Erythroblast (primary cell): ENCODE data around the gene IFT122.
"Not testable (repeated sequence)": the region's sequence is repeated elsewhere in the genome, so short reads cannot be mapped to it uniquely, and the experiment has no call there.

ENCODE experiments used
- DNase-seq, 2 experiments: peaks; one replicate each; lab custom pipeline; 2025; lab: John Stamatoyannopoulos, UW
- GATA1 ChIP-seq: IDR thresholded peaks from 2 replicates; pipeline ENCODE4 v1.6.1; 2011; ENCODE audit warnings: low read depth, mild to moderate bottlenecking, control low read depth, low read length, moderate library complexity
- POLR2A ChIP-seq: IDR thresholded peaks from 2 replicates; pipeline ENCODE4 v1.6.1; 2011; ENCODE audit warnings: mild to moderate bottlenecking, low read length

Gene IFT122

DNA sequence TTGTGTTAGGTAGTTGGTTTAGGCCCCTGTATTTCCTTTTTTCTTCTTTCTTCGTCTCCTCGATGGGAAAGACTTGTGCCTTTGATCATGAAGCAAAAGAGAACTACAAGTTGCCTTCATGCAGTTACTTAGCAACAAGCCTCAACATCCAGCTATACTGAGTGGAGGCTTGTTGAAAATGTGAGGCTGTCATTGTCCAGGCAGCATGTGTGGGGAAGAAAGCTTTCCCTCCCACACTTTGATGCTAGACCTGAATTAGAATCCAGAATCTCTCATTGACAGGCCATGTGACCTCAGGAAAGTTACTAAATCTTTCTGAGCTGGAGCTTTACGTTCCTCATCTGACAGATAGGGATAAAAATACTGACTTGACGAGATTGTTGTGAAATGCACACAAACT, 23.7 kb downstream of the IFT122 start:
- TF ChIP-seq GATA1: no peak
- TF ChIP-seq POLR2A: no peak
- DNase-seq: no peak

DNA sequence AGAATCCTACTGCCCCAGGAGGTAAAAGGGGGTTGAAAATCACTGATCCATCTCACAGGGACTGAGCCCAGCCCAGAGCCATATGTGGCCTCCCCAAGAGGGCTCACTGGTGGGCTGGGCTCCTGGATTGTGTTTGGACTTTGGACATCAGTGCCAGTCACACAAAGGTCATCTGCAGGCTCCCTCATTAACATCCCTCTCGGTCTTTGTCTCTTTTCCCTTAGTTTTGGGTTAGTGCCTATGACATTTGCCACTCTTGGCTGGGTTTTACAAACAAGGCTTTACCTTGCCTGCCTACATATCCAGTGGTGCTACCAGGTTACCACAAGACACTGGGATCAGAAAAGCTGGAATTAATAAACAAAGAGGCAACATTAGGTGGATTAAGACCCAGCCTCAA, 27.9 kb downstream of the IFT122 start:
- DNase-seq: peak in 1 of 2 experiments; percentile 23
- TF ChIP-seq GATA1: no peak
- no peak for TF ChIP-seq POLR2A

DNA sequence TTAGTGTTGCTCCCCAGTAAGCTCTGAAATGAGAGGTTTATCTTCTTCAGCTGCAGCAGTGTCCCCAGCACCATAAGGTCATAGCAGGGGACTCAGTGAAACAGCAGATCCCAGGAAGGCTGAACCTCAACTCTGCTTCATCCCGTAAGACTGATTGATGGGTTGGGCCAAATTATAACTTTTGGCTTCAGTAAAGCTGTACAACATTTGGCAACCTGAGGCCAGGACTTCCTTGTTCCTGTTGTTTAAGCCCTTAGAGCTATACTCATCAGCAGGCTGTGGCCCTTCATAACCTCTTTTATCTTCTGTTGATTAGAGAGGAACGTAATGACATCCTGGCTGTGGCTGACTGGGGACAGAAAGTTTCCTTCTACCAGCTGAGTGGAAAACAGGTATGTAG, 29.0 kb downstream of the IFT122 start:
- DNase-seq: peak; percentile 71 to 72

DNA sequence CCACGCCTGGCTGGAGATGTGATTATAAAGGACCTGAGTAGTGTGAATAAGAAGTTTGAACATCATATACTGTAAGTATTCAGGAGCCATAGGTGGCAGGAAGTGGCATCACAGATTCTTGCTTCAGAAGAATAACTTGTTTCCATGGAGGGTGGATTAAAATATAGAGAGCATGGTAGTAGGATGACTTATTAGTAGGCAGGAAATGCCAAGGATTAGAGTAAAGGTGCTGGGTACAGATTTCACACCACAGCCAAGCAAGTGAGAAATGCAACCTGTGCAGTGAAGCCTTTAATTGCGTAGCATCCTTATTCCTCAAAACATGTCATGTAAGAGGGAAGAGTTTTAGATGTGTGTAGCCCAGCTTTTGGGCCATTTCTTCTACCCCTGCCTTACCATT, 30.8 kb downstream of the IFT122 start:
- DNase-seq: no peak
- TF ChIP-seq GATA1 (no peak), POLR2A (no peak)

More for the DNA sequence above, 29.0 kb downstream of the IFT122 start:
- no peak for TF ChIP-seq GATA1
- peak; percentile 41 for TF ChIP-seq POLR2A

DNA sequence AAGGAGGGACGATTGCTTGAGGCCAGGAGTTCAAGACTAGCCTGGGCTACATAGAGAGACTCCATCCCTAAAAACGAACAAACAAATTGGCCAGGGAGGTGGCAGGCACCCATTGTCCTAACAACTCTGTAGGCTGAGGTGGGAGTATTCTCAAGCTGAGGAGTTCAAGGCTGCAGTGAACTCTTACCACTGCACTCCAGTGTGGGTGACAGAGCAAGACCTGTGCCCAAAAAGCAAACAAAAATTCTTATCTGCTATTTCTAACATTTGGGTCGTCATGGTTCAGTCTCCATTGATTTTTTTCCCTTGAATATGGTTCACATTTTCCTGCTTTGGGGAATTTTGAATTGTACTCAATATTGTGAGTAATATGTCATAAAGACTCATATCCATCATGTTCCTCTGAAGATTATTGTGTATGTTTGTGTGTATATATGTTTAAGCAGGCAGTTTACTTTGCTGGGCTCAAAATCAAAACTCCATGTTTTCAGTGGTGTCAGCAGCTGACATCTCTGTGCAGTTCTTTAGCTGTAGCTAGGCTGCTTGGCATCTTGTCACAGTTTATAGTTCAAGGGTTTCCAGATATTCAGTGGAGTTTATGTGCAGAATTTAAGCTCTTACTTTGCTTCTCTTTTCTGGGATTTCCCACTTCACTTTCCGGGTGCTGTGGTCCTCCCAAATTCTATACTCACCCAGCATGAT, 33.2 kb downstream of the IFT122 start:
- TF ChIP-seq GATA1 (no peak), POLR2A (no peak)
- no peak for DNase-seq

DNA sequence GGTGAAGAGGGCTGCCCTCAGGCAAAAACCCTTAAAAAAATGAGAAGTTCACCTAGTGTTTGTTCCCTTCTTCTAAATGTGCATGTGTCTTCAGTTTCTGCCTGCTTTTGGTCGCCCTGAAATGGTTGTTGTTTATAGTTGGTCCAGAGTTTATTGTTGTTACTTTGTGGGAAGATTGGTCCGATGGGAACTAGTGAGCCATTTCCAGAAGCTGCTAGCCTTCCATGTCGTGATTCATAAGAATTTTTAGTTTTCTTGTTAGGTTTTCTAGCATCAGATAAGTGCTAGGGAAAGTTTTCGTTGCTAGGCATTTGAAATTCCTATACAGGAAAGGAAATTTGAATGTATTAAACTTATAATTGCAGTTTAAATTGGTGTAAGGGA, 33.7 kb downstream of the IFT122 start:
- no peak for TF ChIP-seq POLR2A
- no peak for TF ChIP-seq GATA1
- DNase-seq: no peak

DNA sequence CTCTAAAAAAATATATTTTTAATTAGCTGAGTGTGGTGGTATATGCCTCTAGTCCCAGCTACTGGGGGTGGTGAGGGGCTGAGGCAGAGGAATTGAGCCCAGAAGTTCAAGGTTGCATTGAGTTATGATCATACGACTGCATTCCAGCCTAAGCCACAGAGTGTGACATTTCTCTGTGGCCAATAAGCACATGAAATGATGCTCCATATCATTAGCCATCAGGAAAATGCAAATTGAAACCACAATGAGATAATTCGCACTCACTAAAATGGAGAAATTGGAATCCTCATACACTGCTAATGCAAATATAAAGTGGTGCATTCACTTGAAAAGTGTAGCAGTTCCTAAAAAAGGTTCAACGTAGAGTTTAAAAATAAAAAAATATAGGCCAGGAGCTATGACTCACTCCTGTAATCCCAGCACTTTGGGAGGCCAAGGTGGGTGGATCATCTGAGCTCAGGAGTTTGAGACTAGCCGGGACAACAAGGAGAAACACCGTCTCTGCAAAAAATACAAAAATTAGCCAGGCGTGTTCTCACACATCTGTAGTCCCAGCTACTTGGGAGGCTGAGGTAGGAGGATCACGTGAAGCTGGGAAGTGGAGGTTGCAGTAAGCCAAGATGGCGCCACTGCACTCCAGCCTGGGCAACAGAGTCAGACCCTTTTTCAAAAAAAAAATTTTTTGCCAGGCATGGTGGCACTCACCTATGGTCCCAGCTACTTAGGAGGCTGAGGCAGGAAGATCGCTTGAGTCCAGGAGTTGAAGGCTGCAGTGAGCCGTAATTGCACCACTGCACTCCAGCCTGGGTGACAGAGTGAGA, 35.2 kb downstream of the IFT122 start:
- DNase-seq: no peak
- TF ChIP-seq POLR2A: no peak
- TF ChIP-seq GATA1: no peak

DNA sequence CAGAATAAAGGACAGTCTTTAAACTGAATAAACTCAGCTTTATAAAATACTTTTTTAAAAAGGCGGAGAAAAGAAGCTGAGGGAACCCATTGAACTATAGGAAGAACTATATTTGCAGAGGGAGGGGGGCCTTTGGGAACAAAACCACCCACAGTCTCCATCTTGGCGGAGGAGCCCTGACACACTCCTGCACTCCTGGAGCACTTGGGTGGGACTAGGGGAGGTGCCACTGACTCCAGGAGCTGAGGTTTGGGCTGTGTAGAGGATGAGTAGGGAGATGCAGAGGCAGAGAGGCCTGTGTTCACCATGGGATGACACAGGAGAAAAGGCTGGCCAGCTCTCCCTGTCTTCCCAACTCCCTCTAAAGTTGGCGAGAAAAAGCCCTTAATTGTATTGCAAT, 35.8 kb downstream of the IFT122 start:
- DNase-seq: no peak

DNA sequence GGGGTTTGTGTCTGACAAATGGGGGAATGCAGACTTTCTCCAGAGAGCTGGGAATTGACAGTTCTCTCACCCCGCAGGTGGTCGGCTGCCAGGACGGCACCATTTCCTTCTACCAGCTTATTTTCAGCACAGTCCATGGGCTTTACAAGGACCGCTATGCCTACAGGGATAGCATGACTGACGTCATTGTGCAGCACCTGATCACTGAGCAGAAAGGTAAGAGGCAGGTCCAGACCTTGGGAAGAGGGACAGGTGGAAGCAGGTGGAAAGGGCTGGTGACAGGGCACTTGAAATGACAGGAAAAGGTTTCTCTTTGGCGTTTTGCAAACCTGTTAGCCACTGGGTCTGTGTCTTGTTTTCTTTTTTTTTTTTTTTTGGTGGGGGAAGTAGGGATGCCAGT, 36.6 kb downstream of the IFT122 start:
- TF ChIP-seq POLR2A (no peak), GATA1 (no peak)
- DNase-seq: no peak

More for the DNA sequence above, 35.8 kb downstream of the IFT122 start:
- TF ChIP-seq GATA1: no peak
- TF ChIP-seq POLR2A: no peak

DNA sequence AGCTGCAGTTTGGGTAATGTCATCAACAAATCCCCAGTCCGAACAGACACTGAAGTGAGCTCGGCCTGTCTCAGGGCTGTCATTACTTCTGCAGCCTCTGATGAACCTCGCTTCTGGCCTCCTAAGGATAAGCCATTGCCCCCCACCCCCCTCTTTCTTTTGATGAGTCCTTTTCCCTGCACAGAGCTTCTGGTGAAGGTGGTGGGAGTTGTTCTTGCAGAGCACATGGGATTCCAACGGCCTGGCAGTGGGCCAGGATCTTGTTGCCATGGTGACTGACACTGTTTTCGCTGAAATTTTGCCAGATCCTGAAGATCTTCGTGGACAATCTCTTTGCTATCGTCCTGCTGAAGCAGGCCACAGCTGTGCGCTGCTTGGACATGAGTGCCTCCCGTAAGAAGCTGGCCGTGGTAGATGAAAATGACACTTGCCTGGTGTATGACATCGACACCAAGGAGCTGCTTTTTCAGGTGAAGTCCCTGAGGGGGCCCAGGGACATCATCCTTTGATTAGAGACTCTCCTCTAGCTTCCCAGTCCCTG, 41.3 kb downstream of the IFT122 start:
- peak; percentile 40 to 68 for DNase-seq

DNA sequence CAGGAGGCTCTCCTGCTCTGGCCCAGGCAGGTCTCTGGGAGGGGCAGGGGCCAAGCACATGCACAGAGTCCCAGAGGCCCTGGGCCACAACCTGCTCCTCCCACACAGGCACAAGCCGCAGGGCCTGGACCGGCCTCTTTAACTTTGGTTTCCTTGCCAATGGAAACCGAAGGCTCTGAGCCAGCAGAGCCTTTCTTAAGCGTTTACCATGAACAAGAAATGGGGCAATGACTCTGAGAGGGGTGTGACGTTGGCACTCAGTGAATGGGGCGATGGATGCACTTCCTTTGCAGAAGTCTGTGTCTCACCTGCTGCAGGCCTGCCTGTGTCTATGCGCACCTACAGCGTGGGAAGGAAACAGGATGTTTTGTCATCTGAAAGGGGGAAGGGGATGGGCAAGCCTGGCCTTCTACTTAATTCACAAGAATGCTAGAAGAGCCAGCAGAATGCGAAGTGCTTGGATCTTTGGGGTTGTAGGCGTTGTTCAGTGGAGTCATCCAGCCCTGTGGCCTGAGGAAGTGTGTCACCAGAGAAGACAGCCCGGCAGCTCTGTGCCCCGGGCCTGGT, 41.8 kb downstream of the IFT122 start:
- TF ChIP-seq POLR2A (no peak), GATA1 (no peak)
- DNase-seq: no peak

DNA sequence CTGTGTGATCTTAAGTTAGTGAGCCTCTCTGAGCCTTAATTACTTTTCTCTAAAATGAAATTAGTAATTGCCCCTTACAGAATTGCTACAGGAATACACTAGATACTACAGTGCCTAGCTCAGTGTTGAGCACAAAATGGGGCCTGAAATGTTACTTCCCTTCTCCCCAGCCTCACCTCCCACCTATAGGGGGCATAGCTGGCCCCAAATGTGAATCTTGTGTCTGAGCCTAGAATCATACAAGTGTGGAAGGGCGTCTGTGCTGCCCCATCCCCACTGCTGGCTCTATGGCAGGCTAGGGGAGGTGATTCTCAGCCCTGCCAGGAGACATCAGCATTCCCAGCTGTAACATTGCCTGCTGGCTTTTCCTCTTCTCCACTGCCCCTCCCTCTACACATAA, 42.7 kb downstream of the IFT122 start:
- DNase-seq: peak; percentile 22 to 28
- TF ChIP-seq GATA1 (no peak), POLR2A (no peak)

DNA sequence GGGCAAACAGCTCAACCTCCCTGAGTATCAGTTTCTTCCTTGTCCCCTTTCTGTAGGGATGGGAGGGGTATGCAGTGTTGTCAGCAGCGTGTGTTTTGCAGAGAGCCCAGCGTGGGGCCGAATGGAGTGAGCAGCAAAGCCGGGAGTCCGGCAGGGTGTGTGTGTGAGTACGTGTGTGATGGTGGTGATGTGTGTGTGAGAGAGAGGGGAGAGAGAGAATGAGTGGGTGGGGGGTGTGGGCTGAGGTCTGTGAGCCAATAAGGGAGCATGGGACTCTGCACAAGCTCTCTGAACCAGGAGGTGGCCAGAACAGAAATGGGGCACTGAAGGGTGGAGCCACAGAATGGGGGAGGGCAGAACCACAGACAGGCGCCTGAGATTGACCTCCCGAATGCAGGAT, 43.8 kb downstream of the IFT122 start:
- TF ChIP-seq GATA1: no peak
- TF ChIP-seq POLR2A: no peak
- no peak for DNase-seq

DNA sequence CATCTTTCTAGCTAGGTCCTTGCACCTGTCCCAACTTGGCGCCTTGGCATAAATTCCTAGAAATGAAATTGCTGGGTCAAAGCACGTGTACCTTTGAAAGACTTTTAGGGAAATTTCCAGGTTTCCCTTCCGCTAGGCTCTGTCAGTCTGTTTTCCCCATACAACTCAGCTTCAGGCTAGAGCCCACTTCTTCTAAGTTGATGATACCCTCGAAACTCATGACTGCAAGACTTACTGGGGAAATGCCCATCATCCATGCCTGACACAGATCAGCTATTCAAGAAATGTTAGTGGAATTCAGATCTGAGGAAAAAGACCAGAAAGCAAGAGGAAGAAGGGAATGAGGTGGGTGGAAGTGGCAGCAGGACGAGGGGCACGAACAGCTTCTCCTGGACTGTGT, 45.1 kb downstream of the IFT122 start:
- DNase-seq: not testable (repeated sequence)
